ENCODE data around the gene TMEM138.

Gene TMEM138

DNA sequence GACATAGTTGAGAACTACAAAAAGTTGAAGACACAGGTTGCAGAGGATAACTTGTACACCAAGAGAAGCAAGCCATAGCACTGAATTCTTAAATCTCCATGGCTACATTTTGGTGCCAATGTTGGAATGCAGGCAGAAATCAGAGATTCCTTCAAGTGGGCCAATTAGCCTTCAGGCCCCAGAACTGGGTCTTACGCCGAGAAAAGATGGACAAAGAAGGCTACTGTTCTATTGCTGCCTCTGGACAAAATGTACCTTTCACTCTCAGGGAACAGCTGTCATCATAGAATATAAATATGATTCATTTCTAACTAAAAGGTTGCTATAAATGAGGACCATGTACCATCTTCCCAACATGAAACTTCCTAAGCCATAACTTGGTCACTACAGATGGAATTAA lies 43.9 kb downstream of the TMEM138 start:
- POLR2A ChIA-PET = no interaction called here
- DNase-seq (ENCODE audit: extremely low spot score) = no peak
- TF ChIP-seq, protein P1, sequence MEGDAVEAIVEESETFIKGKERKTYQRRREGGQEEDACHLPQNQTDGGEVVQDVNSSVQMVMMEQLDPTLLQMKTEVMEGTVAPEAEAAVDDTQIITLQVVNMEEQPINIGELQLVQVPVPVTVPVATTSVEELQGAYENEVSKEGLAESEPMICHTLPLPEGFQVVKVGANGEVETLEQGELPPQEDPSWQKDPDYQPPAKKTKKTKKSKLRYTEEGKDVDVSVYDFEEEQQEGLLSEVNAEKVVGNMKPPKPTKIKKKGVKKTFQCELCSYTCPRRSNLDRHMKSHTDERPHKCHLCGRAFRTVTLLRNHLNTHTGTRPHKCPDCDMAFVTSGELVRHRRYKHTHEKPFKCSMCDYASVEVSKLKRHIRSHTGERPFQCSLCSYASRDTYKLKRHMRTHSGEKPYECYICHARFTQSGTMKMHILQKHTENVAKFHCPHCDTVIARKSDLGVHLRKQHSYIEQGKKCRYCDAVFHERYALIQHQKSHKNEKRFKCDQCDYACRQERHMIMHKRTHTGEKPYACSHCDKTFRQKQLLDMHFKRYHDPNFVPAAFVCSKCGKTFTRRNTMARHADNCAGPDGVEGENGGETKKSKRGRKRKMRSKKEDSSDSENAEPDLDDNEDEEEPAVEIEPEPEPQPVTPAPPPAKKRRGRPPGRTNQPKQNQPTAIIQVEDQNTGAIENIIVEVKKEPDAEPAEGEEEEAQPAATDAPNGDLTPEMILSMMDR (IDR thresholded peaks at IDR 0.05; ENCODE audit: control extremely low read depth, extremely low read depth, low read depth, missing control alignments) = no peak
- CTCF ChIA-PET = interaction anchor here (5.0 kb wide), 1 partner anchor 21 kb away, joined by 18 read pairs; no protein-coding TSS in a partner anchor

DNA sequence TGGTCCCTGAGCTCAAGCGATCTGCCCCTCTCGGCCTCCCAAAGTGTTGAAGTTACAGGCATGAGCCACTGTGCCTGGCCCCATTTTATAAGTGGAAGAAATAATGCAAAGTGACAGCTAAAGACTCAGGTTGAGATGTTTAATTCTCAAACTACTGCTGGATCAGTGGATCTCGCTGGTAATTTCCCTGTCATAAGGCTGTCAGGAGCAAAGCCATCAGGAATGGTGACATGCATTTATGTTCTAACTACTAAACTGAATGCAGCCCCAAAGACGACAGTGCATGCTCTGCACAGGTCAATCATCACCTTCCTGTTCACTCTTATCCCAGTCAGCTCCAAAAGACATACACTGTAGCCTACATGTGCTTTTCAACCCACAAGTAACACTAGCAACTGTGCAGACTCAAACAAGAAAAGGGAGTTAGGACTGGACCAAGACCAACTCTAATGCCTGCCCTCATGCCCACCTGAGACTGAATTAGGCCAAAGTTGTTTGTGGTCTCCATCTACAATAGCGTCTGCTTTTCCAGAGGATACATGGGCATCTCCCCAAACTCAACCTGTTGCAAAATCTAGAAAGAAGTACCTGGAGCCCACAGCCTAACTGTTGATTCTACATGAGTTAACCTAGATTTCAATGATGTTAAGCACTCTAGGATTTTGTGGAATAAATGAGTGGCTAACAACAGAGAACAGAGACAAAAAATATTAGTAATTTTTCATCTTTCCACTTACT lies 45.0 kb downstream of the TMEM138 start:
- CTCF ChIA-PET = interaction anchor here (1.0 to 5.0 kb wide), 4 partner anchors 9 to 42 kb away, joined by 3 to 18 read pairs (median 4); partner anchors contain the start of gene TMEM216
- POLR2A ChIA-PET = interaction anchor here (1.2 kb wide), 1 partner anchor 15 kb away, joined by 3 read pairs; the partner anchor contains the start of gene TMEM216
- TF ChIP-seq, protein P1 (IDR thresholded peaks at IDR 0.05; ENCODE audit: control extremely low read depth, extremely low read depth, low read depth, missing control alignments) = no peak
- DNase-seq (ENCODE audit: extremely low spot score) = no peak

DNA sequence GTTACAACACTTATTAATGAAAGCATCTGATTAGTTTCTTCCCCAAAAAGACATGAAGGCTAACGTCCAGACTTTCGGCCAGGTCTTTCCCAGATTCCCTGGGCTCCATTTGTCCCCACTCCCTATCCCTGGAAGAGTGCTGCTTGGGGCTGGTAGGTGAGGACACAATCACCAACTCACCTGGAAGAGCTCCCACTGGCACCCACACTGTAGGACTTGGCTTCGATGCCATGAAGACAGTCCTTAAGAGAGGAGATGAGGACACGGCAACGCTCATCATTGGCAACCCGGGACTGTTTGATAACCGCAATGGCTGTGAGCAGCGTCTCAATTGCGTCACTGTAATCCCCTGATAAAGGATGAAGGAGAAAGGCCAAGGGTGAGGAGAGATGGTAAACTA lies 49.4 kb downstream of the TMEM138 start:
- POLR2A ChIA-PET = no interaction called here
- TF ChIP-seq, protein P1 (IDR thresholded peaks at IDR 0.05; ENCODE audit: control extremely low read depth, extremely low read depth, low read depth, missing control alignments) = no peak
- CTCF ChIA-PET = no interaction called here
- no peak for DNase-seq (ENCODE audit: extremely low spot score)

DNA sequence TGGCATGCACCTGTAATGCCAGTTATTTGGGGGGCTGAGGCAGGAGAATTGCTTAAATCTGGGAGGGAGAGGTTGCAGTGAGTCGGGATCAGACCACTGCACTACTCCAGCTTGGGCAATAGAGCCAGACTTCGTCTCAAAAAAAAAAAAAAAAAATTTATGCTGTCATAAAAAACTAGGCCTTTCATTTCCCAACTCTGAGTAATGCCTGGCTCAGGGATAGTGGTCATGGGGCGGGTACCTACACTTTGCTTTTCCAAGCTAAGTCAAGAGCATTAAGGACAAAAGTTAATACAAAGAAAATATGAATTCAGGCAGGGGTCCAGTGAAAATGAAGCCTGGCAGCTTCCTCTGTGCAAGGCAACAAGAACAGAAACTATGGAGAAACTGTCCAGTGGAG lies 51.3 kb downstream of the TMEM138 start:
- CTCF ChIA-PET = interaction anchor here (0.9 kb wide), 1 partner anchor 11 kb away, joined by 4 read pairs; no protein-coding TSS in a partner anchor

DNA sequence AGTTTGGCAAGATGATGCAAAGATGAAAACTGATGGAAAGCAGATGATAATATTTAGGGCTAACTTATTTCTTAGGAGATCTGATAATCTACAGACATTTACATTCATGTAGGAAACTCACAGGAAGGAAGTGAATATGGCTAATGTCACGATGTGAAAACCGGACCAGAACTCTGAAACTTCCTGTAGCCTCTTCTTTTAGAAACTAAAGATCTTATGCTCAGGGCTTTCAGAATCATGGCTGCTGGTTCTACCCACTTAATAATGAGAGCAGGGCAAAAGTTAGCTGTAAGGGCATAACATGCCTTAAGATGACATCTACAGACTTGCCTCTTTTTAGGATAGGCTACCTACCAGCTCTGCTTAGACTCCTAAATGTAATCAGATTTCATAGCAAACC lies 52.4 kb downstream of the TMEM138 start:
- TF ChIP-seq, protein P1 (IDR thresholded peaks at IDR 0.05; ENCODE audit: control extremely low read depth, extremely low read depth, low read depth, missing control alignments) = no peak
- DNase-seq (ENCODE audit: extremely low spot score) = no peak
- ChIA-PET CTCF (interaction anchor here (0.9 kb wide), 1 partner anchor 10 kb away, joined by 3 read pairs; no protein-coding TSS in a partner anchor), POLR2A (no interaction called here)

More for the DNA sequence above, 51.3 kb downstream of the TMEM138 start:
- DNase-seq (ENCODE audit: extremely low spot score) = no peak
- TF ChIP-seq, protein P1 (IDR thresholded peaks at IDR 0.05; ENCODE audit: control extremely low read depth, extremely low read depth, low read depth, missing control alignments) = no peak
- POLR2A ChIA-PET = no interaction called here

DNA sequence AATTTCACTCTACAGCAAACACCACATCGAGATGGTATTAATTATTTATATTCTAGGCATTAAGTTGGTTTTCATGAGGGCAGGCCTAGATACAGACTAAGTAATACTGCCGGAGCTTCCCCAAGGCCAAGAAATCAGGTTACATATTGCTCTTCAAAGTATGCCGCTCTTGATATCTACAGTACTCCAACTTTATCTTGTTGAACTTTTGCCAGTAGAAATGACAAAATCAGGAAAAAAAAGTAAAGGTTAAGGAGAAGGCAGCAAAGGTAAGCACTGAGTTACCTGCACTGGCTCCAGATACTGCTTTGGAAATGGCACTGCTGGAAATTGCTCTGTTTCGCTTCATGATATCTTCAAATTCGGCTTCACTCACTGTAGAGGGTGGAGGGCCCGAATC lies 53.2 kb downstream of the TMEM138 start:
- DNase-seq (ENCODE audit: extremely low spot score) = no peak
- ChIA-PET CTCF (no interaction called here), POLR2A (no interaction called here)
- TF ChIP-seq, protein P1 (IDR thresholded peaks at IDR 0.05; ENCODE audit: control extremely low read depth, extremely low read depth, low read depth, missing control alignments) = no peak

Data from GM10248 (cell line).